HG03135 (cell line): ENCODE data around the gene CD247.

Experiments
- ATAC-seq: cut with Tn5 transposase; IDR thresholded peaks from one replicate; pipeline ENCODE4 v1.9.1; 2021; ENCODE audit warnings: mild to moderate bottlenecking, moderate library complexity; ENCODE audit not compliant: unreplicated experiment

The CD247 gene

DNA sequence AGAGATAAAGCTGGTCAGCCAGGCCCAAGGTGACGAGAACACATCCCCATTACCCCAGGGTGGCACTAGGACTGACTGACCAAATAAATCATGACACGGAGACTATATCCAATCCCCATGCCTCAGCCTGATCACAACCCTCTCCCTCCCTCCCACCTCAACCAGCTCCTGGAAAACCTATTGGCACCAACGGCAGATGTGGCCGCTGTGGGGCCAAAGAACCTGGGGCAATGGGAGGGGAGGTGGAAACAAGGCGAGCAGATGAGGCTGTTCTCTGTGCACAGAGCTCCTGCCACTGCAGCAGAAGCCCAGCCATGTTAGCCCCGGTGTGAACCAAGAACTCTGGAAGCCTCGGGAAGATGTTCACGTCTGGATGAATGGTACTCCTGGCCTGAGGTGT, 77.6 kb downstream of the CD247 start:
- no peak for ATAC-seq

DNA sequence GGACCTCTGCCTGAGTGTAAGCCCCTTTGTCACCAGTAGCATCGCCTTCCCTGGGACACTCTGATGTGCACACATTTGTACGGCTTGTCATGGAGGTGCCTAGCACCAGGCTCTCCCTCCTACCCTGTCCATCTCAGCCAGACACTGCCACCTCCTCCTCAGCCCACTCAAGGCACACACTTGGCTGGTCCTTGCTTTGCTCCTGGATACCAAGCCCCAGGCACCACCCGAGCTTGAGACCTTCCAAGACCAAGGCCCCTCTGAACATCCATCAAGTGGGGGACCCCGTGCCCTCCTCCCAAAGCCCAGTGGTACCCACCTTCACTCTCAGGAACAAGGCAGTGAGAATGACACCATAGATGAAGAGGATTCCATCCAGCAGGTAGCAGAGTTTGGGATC, 78.0 kb downstream of the CD247 start:
- ATAC-seq = no peak

DNA sequence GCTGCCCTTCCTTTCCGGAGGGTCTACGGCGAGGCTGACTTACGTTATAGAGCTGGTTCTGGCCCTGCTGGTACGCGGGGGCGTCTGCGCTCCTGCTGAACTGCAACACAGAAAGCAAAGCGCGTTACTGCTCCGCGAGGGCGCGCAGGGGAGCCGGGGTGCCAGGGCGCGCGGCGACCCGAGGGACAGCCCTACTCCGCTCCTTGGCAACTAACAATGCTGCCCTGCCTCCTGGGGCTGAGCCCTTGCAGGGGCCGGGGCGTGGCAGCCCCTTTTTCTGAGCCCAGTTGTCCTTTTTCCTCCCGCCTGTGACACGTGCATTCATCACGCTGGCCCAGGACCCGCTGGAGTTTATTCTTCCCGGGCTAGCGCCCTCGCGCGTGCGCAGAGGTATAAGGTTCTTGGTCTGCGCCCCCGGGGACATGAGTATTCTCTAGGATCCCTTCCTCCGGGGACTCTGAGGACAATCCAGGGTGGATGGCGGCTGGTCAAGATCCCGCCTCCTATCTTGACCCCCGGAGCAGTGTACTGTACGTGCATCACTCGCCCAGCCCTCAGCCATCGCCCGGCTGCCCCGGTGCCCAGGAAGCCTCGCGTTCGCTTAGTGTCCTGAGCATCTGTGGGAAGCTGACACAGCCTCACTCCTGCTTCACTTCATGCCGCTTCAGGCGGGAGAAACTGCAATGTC, 78.9 kb downstream of the CD247 start:
- ATAC-seq = no peak

DNA sequence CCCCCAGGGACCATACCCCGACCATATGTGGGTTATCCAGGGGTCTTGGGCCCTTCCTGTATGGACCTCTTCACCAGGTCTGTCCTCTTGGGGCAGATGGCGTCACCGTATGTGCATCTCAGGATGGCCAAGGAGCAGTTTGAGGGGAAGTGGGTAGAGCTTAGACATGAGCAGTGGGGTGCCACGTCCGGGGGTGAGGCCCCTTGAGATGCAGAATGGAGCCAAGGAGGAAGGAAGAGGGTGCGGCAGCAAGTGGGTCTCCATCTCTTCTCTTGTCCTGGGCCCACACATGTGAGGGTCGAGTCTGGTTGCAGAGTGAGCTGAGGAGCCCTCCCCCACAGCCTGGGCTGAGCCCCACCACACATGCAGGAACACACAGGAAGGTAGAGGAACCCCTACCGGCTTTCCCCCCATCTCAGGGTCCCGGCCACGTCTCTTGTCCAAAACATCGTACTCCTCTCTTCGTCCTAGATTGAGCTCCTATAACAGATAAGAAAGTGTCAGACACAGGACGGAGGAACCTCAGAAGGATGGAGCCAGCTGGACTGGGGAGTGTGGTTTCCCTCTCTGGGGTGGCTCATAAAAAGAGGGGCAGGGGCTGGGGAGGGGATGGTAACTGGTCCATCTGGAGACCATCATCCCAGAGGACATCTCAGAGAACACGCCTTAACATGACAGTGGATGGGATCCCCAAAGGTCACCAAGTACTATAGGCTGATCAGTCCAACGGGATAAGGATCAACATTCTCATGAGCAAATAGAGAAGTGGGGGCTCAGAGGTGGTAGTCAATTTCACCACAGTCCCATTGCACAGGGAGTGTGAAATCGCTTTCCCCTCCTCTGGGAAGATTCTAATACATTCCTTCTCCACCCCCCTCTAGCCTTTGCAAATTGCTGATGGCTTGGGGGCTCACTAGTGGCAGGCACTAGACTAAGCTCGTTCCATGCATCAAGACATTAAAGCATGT, 79.9 kb downstream of the CD247 start:
- ATAC-seq = no peak

DNA sequence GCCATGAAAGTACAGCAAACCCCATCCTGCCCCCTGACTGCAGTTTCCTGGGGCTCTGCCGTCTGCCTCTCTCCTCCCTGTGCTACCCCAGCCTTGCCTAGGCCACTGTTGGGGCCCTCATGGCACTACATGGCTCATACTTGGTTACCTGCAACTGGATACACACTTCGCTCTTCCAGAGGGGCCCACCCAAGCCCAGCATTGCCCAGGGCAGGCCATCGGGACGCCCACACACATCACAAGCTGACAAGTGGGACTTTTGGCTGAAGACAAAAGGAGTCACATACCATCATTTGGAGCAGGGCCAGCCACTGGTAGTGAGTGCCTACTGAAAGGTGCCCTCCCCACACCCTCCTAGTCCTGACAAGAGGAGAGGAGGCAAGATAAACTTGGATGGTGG, 82.8 kb downstream of the CD247 start:
- ATAC-seq = no peak

DNA sequence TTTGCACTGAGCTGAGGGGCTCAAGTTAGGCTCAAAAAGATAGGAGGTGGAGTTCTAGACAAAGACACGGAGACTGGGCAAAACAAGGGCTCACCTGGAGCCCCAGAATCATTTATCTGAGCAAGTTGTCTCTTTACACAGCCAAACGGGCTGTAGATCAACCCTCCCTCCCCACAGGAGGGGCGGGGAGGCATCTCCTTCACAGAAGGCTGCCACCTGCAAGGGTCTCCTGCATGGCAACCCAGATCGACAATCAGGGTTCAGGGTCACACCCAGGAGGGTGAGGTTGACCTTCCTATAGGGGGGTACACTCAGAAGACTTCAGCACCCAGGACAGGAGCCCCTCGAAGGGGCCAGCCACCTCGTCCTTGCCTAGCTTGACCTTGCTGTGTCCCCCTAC, 84.0 kb downstream of the CD247 start:
- ATAC-seq = no peak

DNA sequence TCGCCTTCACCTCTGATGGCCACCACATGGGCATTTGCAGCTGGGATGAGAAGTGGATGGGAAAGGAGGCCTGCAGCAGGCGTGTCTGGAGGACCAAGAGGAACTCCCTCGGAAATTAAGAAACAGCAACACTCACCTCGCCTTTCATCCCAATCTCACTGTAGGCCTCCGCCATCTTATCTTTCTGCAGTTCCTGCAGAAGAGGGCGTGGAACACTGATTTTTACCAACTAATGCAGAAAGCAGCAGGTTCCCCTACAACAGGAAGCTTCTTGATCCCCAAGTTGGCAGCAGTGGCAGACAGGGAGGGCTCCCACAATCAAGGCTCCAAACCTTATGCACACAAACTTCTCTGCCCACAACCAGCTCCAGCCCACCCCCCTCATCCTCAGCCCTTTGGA, 84.4 kb downstream of the CD247 start:
- ATAC-seq = no peak

DNA sequence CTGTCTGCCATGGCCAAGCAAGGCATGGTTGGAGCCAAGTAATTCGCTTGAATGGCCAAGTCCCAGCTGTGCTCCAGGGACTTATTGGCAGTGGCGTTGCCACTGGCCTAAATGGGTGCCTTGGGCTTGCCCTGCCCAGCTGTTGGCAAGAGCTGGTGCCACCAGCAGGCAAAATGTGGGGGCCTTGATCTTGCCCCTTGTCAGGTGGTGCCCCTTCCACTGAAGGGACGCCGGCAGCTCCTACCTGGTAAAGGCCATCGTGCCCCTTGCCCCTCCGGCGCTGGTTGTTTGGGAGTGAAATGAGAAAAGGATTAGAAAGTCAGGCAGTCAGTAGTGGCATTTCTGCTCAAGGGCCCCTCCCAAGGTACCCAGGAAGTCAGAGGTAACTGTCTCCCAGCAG, 85.5 kb downstream of the CD247 start:
- ATAC-seq = no peak

DNA sequence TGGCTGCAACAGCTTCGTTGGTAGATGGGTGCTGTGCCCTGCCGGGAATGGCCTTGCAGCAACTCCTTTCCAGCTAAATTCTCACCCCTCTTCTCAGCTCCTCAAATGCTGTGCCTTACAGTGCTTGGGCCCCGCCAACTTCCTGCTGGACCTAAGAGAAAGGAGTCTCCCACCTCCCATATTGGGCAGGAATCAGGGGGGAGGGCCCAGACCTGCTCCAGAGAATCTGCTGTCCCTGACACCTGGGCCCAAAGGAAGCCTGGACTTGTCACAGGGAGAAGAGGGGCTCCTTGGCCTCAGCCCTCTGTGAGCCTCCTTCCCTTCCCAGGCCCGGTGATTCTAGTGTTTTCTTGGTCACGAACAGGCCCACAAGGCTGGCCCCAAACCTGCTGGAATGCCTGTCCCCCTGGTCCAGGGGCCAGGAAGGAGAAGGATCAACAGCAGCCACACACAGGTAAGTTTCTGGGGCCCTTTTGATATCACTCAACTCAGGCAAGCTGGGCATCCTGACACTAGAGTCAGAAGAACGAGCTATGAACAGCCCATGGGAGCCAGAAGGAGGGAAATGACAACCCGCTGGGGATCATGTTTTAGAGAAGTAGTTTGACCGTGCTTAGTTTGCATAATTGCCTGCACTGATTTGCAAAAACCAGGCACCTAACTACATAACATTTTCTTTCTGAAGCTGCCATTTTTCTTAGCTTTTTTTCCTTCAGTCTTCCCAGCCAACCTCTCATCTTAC, 86.2 kb downstream of the CD247 start:
- no peak for ATAC-seq

DNA sequence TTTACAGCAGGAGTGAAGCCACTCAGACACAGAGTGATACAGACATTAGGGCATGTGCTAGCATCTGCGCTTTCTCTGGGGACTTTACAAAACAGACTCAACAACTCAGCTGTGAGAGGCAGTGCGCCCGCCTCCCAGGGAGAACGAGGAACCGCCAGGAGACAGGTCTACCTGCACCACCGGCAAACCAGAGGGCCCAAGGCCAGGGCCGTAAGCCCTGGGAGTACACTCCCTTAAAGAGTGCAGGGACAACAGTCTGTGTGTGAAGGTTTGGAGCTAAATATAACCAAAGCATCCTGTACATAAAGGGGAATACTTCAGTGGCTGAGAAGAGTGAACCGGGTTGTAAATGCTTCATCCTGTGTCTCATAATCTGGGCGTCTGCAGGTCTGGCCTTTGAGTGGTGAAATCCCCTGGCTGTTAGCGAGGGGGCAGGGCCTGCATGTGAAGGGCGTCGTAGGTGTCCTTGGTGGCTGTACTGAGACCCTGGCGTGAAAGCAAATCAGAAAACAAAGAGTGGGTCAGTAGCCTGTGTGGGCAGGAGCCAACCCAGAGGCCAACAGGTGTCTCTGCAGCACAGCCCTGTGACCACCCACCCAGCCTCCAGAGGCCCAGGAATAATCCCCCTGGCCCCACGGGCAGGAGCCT, 86.9 kb downstream of the CD247 start:
- no peak for ATAC-seq

DNA sequence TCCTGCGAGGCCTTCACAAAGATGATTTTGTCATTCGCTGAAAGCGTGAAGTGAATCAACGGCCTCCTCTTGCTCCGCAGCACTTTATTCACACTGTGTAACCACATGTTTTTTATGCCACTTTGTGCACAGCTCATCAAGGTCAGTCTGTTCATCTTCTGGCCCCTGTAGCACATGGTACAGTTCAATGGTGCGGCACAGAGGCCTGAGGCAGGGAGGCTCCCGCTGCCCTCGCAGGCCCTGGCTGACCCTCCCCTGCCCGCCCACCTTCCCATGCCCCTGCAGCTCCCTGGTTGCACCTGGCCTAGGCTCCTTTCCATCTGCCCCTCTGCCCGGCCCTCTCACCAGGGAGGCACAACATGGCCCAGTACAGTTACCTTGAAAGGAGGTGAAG, 87.5 kb downstream of the CD247 start:
- no peak for ATAC-seq

DNA sequence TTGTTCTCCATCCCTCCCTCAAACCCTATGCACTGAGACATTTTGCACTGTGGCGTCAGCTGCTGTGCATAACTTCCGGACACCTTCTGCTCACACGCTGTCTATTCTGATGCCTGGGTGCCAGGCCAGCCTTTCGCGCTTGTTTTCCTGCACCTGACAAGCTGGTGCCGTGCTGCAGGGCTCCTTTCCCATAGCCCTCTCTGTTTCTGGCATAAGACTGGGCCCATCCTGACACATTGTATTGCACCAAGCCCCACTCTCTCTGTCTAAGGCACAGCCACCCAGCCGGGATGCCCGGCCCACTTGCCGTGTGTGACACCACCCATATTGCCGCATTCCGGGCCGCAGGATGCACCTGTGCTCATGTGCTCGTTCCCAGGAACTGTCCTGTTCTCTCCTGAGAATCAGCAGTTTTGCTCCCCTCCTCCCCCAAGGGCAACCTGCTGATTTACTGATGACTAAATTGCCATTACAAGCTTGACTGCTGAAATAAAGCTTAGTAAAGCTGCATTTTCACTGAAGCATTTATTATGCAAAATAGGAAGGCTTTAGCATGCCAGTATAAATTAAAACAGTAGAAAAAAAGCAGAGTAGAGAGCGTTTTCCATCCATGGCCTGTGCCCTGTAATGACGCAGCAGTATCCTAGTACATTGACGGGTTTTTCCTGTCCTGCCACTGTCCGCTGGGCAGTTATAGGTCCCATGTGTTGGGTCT, 88.0 kb downstream of the CD247 start:
- peak; percentile 42 for ATAC-seq

DNA sequence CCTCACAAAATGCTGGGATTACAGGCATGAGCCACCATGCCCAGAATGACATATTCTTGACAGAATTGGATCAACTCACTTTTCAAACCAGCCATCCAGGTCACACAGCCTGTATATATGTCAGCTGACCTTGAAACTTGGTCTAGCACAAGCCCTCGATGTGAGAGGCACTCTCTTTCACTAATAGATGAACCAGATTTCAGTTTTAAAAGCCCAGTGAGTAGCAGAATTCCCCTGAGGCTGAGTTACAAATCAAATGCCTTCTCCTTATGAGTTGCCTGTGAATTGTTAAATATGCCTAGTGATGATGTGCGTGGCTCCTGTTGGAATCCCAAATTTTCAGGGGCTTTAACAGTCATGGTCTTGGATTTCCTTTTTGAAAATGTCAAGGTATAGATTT, 88.7 kb downstream of the CD247 start:
- ATAC-seq = peak; percentile 35

DNA sequence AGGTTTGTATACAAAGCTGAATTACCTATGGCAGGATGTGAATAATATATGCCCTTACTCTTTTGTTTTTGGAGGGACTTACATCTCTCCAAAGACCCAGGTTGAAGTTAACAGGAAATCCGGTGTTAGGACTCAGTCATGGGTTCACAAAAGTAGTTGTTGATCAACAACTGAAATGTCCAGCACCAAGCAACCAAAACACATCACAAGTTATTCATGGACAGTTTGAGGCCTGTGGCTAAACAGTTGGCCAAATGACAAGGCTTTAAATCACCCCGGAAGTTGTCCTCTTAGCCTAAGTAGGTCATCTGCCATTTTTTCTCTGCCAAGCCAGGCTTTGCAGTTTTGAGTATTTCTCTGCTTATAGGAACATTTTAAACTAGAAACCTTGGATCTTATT, 89.9 kb downstream of the CD247 start:
- no peak for ATAC-seq

DNA sequence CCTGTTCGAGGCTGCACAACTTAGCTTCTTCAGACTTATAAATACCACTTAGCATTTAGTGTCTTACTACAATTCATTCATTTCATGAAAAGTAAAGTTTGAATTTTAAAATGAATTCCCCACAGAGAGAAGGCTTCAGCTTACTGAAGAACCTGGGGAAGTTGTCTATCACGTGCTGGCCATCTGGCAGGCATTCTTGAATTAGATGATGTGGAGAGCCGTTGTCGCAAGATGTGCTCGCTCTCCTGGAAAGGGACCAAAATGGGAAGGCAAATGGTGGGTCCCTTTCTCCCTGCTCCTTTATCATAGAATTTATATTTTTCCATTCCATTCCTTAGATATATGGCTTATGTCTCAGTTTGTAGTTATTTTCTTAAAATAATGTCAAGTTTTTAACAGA, 90.5 kb downstream of the CD247 start:
- no peak for ATAC-seq

DNA sequence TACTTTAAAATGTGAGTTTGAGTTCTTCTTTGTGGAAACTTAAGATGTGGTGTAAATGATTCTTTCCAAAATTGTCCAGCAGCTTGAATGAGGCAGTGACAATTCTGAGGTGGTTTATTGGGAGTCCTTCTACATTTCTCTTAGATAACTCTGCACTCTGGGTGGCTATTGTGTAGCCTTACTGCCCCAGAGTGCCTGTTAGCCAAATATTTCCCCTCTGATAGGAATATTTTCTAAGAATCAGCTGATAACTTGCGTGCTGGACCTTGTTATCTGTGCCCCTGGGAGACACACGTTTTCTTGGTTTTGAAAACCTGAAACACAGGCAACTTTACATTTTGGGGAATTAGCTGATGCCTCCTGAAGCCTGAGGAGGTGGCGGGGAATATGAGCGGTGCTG, 91.6 kb downstream of the CD247 start:
- no peak for ATAC-seq

DNA sequence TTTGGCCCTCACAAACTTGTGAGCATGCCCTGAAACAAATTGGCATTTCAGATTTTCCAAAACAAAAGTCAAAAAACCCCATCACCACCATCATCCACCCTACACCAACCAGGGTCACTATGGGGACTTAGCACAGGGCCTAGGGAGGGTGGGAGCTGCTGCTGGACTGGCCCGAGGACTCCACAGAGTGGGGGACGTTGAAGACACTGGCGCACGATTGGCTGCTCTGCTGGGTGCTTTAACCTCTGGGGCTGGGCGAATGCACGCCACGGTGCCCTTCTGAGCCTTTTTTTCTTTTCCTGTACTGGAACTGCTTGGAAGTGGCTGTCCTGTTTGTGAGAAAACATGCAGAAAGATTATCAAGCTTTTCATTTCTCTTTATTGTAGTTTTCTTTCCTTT, 92.8 kb downstream of the CD247 start:
- no peak for ATAC-seq

DNA sequence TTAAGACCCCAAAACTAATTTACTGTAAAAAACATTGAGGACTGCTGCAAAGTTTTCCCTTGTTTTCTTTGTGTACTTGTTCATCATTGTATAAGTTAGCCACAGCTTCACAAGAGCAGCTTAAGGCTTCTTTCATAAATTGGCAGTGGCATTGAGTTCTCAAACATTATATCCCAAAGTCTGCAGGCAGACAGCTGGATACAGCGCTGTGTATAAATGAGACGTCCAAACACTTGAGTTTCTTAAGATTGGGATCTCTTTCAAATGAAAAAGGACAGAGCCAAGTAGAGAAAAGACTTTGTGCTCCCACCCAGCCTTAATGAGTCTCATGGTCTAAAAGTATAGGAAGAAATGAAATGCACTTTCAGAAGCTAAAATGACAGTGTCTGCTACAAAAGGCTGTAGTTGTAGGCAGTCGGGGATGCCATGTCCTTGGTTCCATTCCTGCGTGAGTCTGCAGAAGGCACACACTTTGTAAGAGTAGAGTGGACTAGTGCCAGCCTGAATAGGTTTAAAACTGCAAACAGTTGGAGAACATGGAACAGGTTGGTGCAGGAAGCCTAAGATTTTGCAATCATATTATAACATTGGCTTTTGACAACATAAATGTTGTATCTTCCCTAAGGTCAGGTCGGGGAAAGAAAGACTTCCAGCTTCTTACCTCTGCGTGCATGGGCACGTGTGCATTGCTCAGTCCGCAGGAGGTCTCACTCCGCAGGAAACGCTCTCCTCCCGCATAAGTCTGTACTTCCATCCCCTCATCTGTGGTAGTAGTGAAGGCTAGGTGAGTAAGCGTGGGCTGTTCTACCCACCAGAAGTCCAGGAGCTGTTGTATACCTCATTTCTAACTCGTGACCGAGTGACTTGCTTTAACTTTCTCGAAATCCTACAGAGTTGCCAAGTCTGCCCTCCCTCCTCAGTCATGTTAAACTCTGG, 94.4 kb downstream of the CD247 start:
- ATAC-seq = no peak

DNA sequence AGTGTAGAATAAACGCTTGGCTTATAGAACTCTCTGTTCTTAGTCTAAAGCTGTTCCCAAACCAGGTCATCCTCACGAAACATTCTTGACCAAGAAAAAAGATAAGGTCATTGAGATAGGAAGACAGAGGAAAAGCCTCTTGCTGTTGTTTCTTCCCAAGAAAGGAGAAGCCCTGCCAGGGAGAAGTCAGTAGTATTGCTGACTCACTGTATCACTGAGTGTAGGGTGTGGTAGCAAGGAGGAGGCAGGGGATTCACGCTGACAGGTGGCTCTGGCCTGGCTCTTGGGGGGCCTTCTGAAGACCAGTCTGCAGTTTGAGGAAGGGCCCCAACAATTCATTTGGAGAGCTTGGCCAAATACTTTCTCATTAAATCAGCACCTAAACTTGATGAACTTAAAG, 97.8 kb downstream of the CD247 start:
- ATAC-seq = no peak
